C4-2B (cell line): Measurements from ENCODE around the gene ZNF385B.

Experiments used
- H3K27ac ChIP-seq: fragments of 450-650 bp; 2 replicates; pipeline ENCODE4 v1.5.1; 2017
- CTCF ChIP-seq: fragments of 450-650 bp; conservative IDR thresholded peaks from 2 replicates; pipeline ENCODE4 v1.5.1; 2017; ENCODE audit warnings: mild to moderate bottlenecking
- ZFX ChIP-seq: fragments of 450-650 bp; IDR thresholded peaks from 2 replicates; pipeline ENCODE4 v1.6.1; 2017

ZNF385B gene

GRCh38 chr2:179545024-179545423 is 316.4 kb downstream of the ZNF385B start:
- no peak overlapping the region for H3K27ac ChIP-seq
- no peak for TF ChIP-seq ZFX
- TF ChIP-seq CTCF: no peak

GRCh38 chr2:179543361-179543901 is 318.0 kb downstream of the ZNF385B start:
- H3K27ac ChIP-seq: no peak overlapping the region
- TF ChIP-seq CTCF (no peak), ZFX (no peak)

- TF ChIP-seq CTCF: no peak
- no peak for TF ChIP-seq ZFX
- no peak overlapping the region for H3K27ac ChIP-seq
These were observed 319.8 kb downstream of the ZNF385B start for GRCh38 chr2:179541586-179541985.

- no peak overlapping the region for H3K27ac ChIP-seq
- TF ChIP-seq CTCF (no peak), ZFX (no peak)
These were observed 322.3 kb downstream of the ZNF385B start for GRCh38 chr2:179539124-179539511.

- H3K27ac ChIP-seq: no peak overlapping the region
These were observed 322.8 kb downstream of the ZNF385B start for GRCh38 chr2:179538406-179539123.

GRCh38 chr2:179536185-179536584 is 325.2 kb downstream of the ZNF385B start:
- TF ChIP-seq ZFX (no peak), CTCF (no peak)
- no peak overlapping the region for H3K27ac ChIP-seq

More at GRCh38 chr2:179538406-179539123, 322.8 kb downstream of the ZNF385B start:
- TF ChIP-seq CTCF (no peak), ZFX (no peak)

GRCh38 chr2:179533875-179534274 is 327.5 kb downstream of the ZNF385B start:
- no peak for TF ChIP-seq ZFX
- no peak for TF ChIP-seq CTCF
- no peak overlapping the region for H3K27ac ChIP-seq
